Measurements from ENCODE around the gene DISC1. TPM values are rescaled to one million over a fixed set of nuclear protein-coding genes. Genes with fewer than 3 reads are reported as not detected.
"Not testable (repeated sequence)": the region's sequence is repeated elsewhere in the genome, so short reads cannot be mapped to it uniquely, and the experiment has no call there.

DISC1 gene
- total RNA-seq, 1 donor from 2014 or later: 3.5 TPM

GRCh38 chr1:231763456-231763855, 136.9 kb downstream of the DISC1 start:
- no peak overlapping the region for H3K27ac ChIP-seq (replicated peaks)
- H3K4me3 ChIP-seq: no peak overlapping the region
- no peaks in the 10 kb centered on the region for H3K27me3 ChIP-seq (ENCODE audit: low read depth)
- H3K36me3 ChIP-seq: peaks cover 3% of the 10 kb centered on the region
- H3K4me1 ChIP-seq: no peaks in the 10 kb centered on the region
- no peak for TF ChIP-seq CTCF (IDR thresholded peaks at IDR 0.05; ENCODE audit: borderline replicate concordance)
- intact Hi-C loops (cut with micrococcal nuclease): loop anchor here (10.0 kb wide), 1 partner anchor 51 kb away; no protein-coding TSS in a partner anchor
- H3K9me3 ChIP-seq (replicated peaks): no peaks in the 10 kb centered on the region
- DNase-seq: no peak

- H3K36me3 ChIP-seq; H3K27me3 ChIP-seq (ENCODE audit: low read depth); H3K4me1 ChIP-seq; H3K9me3 ChIP-seq (replicated peaks); DNase-seq; H3K4me3 ChIP-seq; H3K27ac ChIP-seq (replicated peaks): not testable (repeated sequence)
- intact Hi-C loops (cut with micrococcal nuclease): loop anchor here (10.0 kb wide), 1 partner anchor 49 kb away; no protein-coding TSS in a partner anchor
These were observed 139.2 kb downstream of the DISC1 start for GRCh38 chr1:231765825-231766224.

- no peak overlapping the region for H3K4me3 ChIP-seq
- DNase-seq: no peak
- no peaks in the 10 kb centered on the region for H3K27me3 ChIP-seq (ENCODE audit: low read depth)
- no peak for TF ChIP-seq CTCF (IDR thresholded peaks at IDR 0.05; ENCODE audit: borderline replicate concordance)
- no peak overlapping the region for H3K27ac ChIP-seq (replicated peaks)
- H3K36me3 ChIP-seq: peaks cover 19% of the 10 kb centered on the region
- no peaks in the 10 kb centered on the region for H3K4me1 ChIP-seq
- intact Hi-C loops (cut with micrococcal nuclease): loop anchor here (10.0 kb wide), 1 partner anchor 47 kb away; no protein-coding TSS in a partner anchor
- H3K9me3 ChIP-seq (replicated peaks): no peaks in the 10 kb centered on the region
These were observed 140.9 kb downstream of the DISC1 start for GRCh38 chr1:231767471-231767870.

GRCh38 chr1:231768416-231768815, 141.8 kb downstream of the DISC1 start:
- intact Hi-C loops (cut with micrococcal nuclease): loop anchor here (10.0 kb wide), 1 partner anchor 46 kb away; no protein-coding TSS in a partner anchor
- no peaks in the 10 kb centered on the region for H3K9me3 ChIP-seq (replicated peaks)
- DNase-seq: no peak
- H3K36me3 ChIP-seq: peaks cover 21% of the 10 kb centered on the region
- H3K4me1 ChIP-seq: no peaks in the 10 kb centered on the region
- no peak overlapping the region for H3K4me3 ChIP-seq
- TF ChIP-seq CTCF (IDR thresholded peaks at IDR 0.05; ENCODE audit: borderline replicate concordance): no peak
- H3K27me3 ChIP-seq (ENCODE audit: low read depth): no peaks in the 10 kb centered on the region
- no peak overlapping the region for H3K27ac ChIP-seq (replicated peaks)

- H3K9me3 ChIP-seq (replicated peaks): no peaks in the 10 kb centered on the region
- intact Hi-C loops (cut with micrococcal nuclease): no loop called here
- TF ChIP-seq CTCF (IDR thresholded peaks at IDR 0.05; ENCODE audit: borderline replicate concordance): no peak
- H3K4me3 ChIP-seq: no peak overlapping the region
- no peak for DNase-seq
- no peak overlapping the region for H3K27ac ChIP-seq (replicated peaks)
- no peaks in the 10 kb centered on the region for H3K4me1 ChIP-seq
- H3K27me3 ChIP-seq (ENCODE audit: low read depth): no peaks in the 10 kb centered on the region
- H3K36me3 ChIP-seq: peaks cover 21% of the 10 kb centered on the region
These were observed 144.1 kb downstream of the DISC1 start for GRCh38 chr1:231770506-231771175.

- DNase-seq: no peak
- H3K27ac ChIP-seq (replicated peaks): no peak overlapping the region
- peaks cover 20% of the 10 kb centered on the region for H3K4me1 ChIP-seq
- peaks cover 18% of the 10 kb centered on the region for H3K36me3 ChIP-seq
- no peaks in the 10 kb centered on the region for H3K27me3 ChIP-seq (ENCODE audit: low read depth)
- no peak overlapping the region for H3K4me3 ChIP-seq
- TF ChIP-seq CTCF (IDR thresholded peaks at IDR 0.05; ENCODE audit: borderline replicate concordance): no peak
- H3K9me3 ChIP-seq (replicated peaks): no peaks in the 10 kb centered on the region
- intact Hi-C loops (cut with micrococcal nuclease): no loop called here
These were observed 148.2 kb downstream of the DISC1 start for GRCh38 chr1:231774719-231775335.
